IPS-11a (cell line): Measurements from ENCODE around the gene PPP1R1B.
"Not testable (repeated sequence)": the region's sequence is repeated elsewhere in the genome, so short reads cannot be mapped to it uniquely, and the experiment has no call there.

Experiments used
- H3K4me3 ChIP-seq: one replicate; pipeline ENCODE4 v1.5.1; 2013; ENCODE audit warnings: low read depth, low read length, control low read depth

PPP1R1B gene

GRCh38 chr17:39626171-39627046 is at the start of gene PPP1R1B:
Gene PPP1R1B (plus strand): TSS chr17:39626952. CDS start chr17:39627393, 441 bp downstream.
- H3K4me3 ChIP-seq, result peak within 1 kb of the TSS; percentile 62

DNA sequence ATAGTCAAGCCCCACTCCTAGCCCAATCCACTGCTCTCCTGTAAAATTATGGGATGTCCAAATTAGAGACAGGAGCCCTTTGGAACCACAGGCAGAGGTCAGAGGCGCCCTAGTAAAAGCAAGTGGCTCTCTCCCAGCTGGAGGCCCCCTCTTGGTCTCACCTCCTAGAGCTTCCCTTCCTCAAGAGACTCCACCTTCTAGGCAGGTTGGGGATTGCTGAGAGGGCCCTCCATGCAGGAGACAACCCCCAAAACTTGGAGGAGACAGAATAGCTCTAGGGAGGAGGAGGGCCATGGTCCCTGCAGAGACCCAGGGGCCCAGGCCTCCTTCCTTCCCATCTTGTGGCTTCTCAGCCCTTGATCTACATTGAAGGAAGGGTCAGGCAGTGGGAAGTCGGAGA is 48.5 kb upstream of the PPP1R1B start:
- H3K4me3 ChIP-seq, result no peak overlapping the region

GRCh38 chr17:39579318-39580081 is 47.3 kb upstream of the PPP1R1B start:
- H3K4me3 ChIP-seq, result no peak overlapping the region

DNA sequence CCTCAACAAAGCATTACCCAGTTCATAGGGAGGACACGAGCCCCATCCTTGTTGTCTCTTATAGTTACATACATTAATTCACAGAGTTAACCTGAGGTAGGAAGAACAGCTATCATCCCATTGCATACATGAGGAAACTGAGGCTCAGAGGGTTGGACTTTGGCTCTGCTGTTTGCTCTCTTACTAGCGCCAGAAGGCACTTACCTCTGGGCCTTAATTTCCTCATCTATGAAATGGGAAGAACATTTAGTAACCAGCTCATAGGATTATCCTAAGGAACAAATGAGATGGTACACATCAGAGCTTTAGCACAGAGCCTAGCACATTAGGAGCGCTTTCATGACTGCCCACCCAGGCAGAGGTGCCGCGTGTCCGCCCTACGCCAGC is 46.7 kb upstream of the PPP1R1B start:
- H3K4me3 ChIP-seq, result no peak overlapping the region

- no peak overlapping the region for H3K4me3 ChIP-seq
Measured at GRCh38 chr17:39581071-39581758, 45.5 kb upstream of the PPP1R1B start.

DNA sequence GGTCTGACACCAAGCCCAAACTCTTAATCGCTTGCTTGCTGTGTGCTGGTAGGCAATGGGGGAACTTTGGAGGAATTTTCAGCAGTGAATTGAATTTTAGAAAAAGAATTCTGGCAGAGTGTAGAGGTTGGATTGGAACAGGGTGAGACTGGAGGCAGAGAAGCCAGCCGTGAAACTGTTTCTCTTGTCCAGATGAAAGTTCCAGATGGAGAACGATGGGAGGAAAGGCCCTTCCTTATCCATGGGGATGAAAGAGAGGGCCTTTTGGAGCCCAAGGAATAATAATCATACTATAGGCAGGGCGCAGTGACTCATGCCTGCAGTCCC is 45.0 kb upstream of the PPP1R1B start:
- H3K4me3 ChIP-seq, result no peak overlapping the region

DNA sequence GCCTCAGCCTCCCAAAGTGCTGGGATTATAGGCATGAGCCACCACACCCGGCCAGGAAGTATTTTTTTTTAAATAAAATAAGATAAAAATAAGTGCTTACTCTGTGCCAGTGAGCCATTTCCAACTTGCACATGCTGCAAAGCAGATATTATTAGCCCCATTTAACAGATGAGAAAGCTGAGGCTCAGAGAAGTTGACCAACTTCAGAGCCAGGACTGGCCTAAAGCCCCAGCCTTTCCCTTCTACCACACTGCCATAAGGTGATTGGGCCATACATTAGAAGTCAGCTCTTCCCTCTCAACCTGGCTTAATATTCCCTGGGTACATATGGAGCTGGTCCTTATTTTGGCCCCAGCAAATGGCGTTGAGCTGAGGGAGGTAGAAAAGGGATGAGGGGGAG is 44.1 kb upstream of the PPP1R1B start:
- H3K4me3 ChIP-seq, result no peak overlapping the region

DNA sequence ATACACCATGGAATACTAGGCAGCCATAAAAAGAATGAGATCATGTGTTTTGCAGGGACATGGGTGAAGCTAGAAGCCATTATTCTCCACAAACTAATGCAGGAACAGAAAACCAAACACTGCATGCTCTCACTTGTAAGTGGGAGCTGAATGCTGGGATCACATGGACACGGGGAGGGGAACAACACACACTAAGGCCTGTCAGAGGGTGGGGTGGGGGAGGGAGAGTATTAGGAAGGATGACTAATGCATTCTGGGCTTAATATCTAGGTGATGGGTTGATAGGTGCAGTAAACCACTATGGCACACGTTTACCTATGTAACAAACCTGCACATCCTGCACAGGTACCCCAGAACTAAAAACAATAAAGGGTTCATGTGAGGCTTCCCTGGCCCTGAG is 36.6 kb upstream of the PPP1R1B start:
- not testable (repeated sequence) for H3K4me3 ChIP-seq

- H3K4me3 ChIP-seq, result no peak overlapping the region
Measured at GRCh38 chr17:39591958-39592954, 34.5 kb upstream of the PPP1R1B start.

DNA sequence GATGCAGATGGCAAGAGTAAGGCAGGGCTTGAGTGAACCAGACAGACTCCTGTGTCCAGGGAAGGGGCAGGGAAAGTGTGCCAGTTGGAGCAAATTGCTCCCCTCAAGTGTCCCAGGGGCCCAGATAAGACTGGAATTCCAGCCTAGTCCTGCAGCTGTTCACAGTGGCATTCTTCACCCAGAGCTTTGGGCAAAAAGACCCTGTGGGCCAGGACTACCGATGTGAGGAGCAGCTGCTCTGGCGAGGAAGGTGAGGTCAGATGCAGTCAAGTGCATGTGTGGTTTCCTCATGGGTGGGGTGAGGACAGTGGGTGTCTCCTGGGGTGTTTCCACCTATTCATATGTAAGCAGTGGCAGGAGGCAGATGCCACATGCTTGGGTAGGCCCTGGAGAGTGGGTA is 33.4 kb upstream of the PPP1R1B start:
- H3K4me3 ChIP-seq, result no peak overlapping the region

GRCh38 chr17:39595294-39595693 is 31.5 kb upstream of the PPP1R1B start:
- no peak overlapping the region for H3K4me3 ChIP-seq

DNA sequence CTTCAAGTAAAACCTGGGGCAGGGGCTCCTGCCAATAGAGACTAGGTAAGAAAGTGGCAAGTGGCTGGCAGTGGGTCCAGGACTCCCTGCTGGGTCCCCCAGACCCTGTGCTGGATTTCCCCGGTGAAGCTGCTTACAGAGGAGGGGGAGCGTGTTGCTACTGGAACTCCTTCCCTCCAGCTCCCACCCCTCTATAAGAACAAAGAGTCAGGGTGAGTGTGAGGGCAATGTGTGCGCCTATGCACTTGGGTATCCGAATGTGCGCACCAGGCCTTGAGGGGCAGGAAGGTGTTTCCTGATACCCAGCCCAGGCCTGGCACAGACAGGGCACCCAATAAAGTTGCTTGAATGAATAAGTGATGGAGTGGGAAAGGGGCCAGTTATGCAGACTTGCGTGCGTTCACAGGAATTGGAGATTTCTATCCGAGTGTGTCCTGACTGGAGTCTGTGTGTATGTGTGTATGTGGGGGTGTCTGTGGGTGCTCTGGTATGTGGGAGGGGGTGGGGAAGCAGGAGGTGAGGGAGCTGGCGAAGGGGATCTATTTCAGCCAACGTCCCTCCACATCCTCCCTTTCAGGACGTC is 30.7 kb upstream of the PPP1R1B start:
- no peak overlapping the region for H3K4me3 ChIP-seq

GRCh38 chr17:39596543-39597267 is 30.0 kb upstream of the PPP1R1B start:
- no peak overlapping the region for H3K4me3 ChIP-seq

DNA sequence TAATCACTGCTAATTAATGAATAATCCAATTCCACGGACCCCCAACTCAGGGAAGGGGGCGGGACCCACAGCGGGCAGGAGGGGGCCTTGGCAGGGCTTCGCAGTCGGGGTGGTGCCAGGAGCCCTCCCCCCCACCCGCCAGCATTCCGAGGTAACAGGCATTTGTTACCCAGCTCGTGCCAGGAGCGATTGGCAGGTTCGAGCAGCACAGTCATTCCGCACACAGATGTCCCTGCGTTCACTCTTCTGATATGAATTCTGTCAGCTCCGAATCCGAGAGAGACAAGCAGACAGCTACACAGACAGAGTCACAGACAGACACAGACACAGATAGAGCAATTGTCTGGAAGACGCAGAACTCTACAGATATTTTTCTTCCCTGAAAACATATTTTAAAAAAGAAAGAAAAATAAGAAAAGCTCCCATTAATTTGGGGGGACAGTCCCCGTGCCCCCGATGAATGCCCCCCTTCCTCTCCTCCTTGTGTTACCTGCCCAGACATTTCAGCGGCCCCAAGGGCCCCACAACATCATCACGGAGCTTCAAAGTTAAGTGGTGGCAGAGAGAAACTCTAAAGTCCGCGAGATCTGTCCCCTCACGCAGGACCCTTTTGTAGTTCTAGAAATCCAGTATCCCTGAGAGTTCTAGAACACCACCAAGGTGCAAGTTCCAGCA is 29.2 kb upstream of the PPP1R1B start:
- no peak overlapping the region for H3K4me3 ChIP-seq

DNA sequence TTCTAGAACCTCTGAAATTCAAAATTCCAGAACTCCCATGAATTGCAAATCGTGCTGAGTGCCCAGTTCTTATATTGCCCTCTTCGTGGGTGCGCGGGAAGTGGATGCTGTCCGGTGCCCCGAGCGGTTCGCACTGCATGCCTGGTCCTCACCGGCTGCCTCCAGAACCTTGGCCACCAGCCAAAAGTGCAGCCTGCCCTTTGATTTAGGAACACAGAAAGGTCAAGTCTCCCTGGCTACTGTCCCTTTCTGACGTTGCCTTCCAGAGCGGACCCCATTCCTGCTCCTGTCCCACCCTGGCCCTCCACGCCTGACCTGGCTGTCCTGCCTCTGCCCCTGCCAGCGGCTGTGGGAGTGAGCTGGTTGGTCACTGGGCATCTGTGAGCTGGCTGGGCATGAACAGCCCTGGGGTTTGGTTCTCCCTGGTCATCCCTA is 28.7 kb upstream of the PPP1R1B start:
- H3K4me3 ChIP-seq, result no peak overlapping the region

GRCh38 chr17:39598630-39599003 is 28.1 kb upstream of the PPP1R1B start:
- H3K4me3 ChIP-seq, result no peak overlapping the region

DNA sequence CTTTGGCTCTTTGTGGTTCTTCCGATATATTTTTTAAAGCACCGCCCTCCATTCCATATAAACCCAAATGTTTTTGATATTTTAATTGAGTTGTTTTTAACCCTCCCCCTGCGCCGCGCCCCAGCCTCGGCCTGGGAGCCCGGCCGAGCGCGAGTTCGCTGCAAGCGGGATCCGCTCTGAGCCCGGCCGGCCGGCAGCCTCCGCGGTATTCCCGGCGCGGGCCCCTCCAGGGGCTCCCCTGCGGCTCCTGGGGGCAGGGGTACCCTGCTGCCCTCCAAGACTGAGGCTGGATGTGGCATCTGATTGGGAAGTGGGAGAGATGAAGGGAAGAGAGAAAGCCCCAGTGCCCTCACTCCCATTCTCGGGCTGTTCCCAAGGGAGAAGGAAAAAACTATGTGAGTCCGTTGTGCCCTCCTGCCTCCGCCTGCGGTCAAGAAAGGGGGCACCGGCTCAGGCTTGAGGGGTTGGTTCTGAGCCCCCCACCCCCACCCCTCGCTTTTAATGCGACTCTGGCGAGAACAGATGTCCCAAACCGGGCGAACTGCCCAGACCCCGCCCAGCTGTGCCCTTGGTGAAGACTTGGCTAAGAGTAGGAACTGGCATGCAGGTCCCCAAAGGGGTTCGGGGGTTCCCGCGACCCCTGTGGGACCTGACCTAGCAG is 27.6 kb upstream of the PPP1R1B start:
- no peak overlapping the region for H3K4me3 ChIP-seq

DNA sequence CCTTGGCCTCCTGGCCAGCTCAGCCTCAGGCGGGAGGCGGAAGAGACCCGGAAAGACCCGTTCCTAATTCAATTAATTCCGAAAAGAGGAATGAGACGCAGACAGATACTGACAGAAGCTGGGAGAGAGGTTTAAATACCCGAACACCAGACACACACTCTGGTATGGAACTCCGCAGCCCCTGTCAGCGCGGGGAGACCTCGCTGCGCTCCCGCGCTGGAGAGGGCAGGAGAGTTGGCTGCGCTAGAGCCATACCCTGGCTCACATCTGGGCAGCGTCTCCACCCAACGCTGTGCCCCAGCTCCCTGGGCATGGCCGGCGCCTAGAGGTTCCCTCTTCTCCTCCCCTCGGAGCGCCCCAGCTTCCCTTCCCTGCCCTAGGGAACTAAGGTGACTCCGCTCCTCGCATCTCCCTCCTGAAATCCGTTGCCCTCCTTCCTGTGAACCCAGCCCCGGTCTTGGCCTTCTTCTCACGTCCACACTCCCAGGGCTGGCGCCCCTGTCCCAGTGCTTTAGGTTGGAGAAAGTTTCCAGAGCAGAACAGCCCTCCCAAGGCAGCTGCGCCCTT is 27.0 kb upstream of the PPP1R1B start:
- no peak overlapping the region for H3K4me3 ChIP-seq
